Astrocyte of the cerebellum (primary cell): ENCODE results near the gene SCD5.

ENCODE experiments used
- DNase-seq: peaks from one replicate; pipeline ENCODE4 v3.0.0-alpha.2; 2011; ENCODE audit warnings: low read depth
- H3K4me3 ChIP-seq: 2 replicates; pipeline ENCODE4 v1.5.1; 2011; ENCODE audit warnings: mild to moderate bottlenecking, low read depth, low read length, moderate library complexity
- CTCF ChIP-seq: IDR thresholded peaks from 2 replicates; pipeline ENCODE4 v1.5.1; 2012; ENCODE audit warnings: low read length, low read depth, moderate library complexity, mild to moderate bottlenecking; ENCODE audit errors: missing control alignments
- in situ Hi-C: cut with HindIII; loops from 2 replicates; pipeline ENCODE4 v1.10.0; 2017; ENCODE audit warnings: low sequenced_read_pairs

The SCD5 gene

GRCh38 chr4:82737354-82737753, 61.2 kb downstream of the SCD5 start:
- TF ChIP-seq CTCF = no peak
- H3K4me3 ChIP-seq = no peak overlapping the region
- DNase-seq = no peak
- in situ Hi-C loops = no loop called here

GRCh38 chr4:82733636-82734035, 65.0 kb downstream of the SCD5 start:
- peak; percentile 38 for DNase-seq
- H3K4me3 ChIP-seq = no peak overlapping the region

GRCh38 chr4:82728301-82728700, 70.3 kb downstream of the SCD5 start:
- TF ChIP-seq CTCF = no peak
- DNase-seq = no peak
- H3K4me3 ChIP-seq = no peak overlapping the region
- in situ Hi-C loops = loop anchor here (5.0 to 10.0 kb wide), 2 partner anchors 44 to 264 kb away; no protein-coding TSS in a partner anchor

More at GRCh38 chr4:82733636-82734035, 65.0 kb downstream of the SCD5 start:
- in situ Hi-C loops = no loop called here
- TF ChIP-seq CTCF = no peak

- TF ChIP-seq CTCF = no peak
- DNase-seq = no peak
- in situ Hi-C loops = loop anchor here (5.0 to 10.0 kb wide), 2 partner anchors 46 to 262 kb away; no protein-coding TSS in a partner anchor
- H3K4me3 ChIP-seq = no peak overlapping the region
Measured at GRCh38 chr4:82726596-82726995, 72.0 kb downstream of the SCD5 start.

DNA sequence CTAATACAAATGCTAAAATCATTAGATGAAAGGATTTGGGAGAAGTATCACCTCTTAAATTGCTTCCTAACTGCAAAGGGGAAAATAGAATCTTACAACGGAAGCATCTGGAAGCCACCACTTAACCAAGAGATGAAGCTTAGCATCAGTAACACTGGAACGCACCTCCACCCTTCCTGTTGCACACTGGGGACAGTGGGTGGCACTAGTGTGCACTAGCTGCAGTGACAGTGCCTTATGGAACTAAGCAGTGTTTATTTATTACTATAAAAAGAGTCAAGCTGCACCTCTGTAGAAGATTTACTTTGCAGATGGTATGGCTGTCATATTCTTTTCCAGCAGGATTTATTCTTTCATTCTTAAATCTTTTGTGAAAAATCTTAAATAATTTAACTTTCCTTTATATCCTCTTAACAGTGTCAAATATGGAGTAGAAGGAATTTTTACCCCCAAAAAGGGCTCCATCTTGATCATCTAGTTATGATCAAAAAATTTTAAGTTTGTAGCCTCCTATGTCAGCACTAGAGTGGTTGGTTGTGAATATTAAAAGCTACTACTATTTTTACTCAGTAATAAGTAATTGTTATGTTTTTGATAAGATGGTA, 76.7 kb downstream of the SCD5 start:
- TF ChIP-seq CTCF = peak; percentile 44
- in situ Hi-C loops = loop anchor here (5.0 to 10.0 kb wide), 2 partner anchors 65 to 257 kb away; no protein-coding TSS in a partner anchor
- DNase-seq = no peak
- H3K4me3 ChIP-seq = no peak overlapping the region

DNA sequence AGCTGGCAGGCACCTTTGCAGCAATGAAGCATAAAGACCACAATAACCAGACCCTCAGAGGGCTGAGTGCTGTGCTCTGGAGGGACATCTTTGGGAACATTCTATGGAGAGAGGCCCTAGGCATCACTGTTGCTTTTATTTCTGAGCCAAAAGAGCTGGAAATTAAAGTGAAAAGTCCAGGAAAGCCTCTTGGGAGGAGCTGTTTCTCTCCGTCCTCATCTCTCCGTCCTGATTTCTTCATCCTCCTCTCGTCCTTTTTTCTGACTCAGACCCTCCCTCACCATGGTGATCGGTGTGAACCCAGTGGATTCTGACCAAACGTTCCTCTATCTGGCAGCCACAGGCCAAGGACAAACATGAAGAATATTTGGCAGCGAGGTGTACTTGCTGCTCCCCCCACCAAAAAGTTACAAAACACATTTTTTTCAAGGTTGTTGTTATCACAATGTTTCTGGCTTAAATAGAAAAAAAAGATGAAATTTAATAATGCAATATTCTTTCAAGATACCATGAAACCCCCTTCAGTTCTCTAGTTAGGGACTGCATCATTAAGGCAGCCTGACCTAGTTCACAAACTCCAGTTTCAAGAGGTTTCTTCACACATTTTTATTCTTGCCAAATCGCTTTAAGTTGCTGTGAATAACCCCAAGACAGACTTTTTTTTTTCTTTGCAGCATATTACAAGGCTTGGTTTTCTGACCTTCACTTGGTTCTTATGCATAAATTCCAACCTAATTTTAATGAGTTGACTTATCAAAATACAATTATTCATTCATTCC, 80.2 kb downstream of the SCD5 start:
- TF ChIP-seq CTCF = no peak
- in situ Hi-C loops = no loop called here
- H3K4me3 ChIP-seq = no peak overlapping the region
- no peak for DNase-seq
